ENCODE data around the gene EDN1. TPM values are rescaled to one million over a fixed set of nuclear protein-coding genes. Genes with fewer than 3 reads are reported as not detected.

Gene EDN1
- polyA plus RNA-seq, 1 donor (not counting 4 experiments of a cell fraction or from before 2014, with no cell fraction given), result 17.2 TPM

DNA sequence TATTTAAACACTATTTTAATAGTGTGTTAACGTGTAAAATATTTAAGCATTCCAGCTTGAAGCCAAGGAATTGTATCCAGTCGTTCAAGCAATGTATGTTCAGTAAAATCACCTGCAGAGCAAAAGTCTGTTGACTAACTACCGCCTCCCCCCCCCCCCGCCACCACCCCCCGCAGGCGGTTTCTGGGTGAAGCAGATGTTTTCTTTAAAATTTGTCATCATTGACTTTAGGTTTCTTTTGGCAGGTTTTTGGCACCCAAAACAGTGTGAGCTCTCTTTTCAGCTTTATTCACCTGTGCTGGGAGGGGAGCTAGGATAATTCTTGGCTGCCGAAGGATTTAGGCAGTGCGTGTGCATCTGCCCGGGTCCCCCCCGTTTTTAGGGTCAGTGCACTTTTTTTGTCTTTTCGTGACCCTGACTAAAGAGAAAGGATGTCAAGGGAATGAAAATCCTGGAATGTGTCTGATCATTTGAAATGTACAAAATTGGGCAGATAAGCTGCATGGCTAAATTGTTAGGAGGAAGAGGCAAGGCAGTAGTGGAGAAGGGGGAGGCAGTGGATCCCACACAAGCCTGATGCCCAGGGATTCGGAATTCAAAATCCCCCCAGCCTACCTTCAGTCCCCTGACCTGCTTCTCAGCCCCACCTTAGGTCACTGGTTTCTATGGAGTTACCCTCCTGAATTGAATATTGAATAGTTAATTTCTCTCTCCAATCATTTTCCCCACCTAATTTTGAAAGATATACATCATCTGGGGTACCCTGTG, 1.1 kb downstream of the EDN1 start:
- Histone ChIP-seq H3K27ac (ENCODE audit: control insufficient read depth, insufficient read depth, low read length) (peak overlapping the region; percentile 84), H3K9me1 (ENCODE audit: control insufficient read depth, extremely low read depth, insufficient read depth, low read length) (no peaks in the 10 kb centered on the region), H3K9me3 (ENCODE audit: control insufficient read depth, low read depth, low read length) (no peaks in the 10 kb centered on the region), H3K4me3 (ENCODE audit: control insufficient read depth in 2 of 3, extremely low read depth in 1 of 3, insufficient read depth in 2 of 3, low read depth in 1 of 3, low read length in 3 of 3) (peak overlapping the region; percentile 59 to 99 (median 97)), H3K9ac (ENCODE audit: control insufficient read depth, extremely low read depth, insufficient read depth, low read length) (peak overlapping the region; percentile 87), H3K4me2 (ENCODE audit: control insufficient read depth, extremely low read depth, insufficient read depth, low read depth, low read length) (peak overlapping the region; percentile 95), H4K20me1 (ENCODE audit: control insufficient read depth, extremely low read depth, insufficient read depth, low read length) (no peaks in the 10 kb centered on the region), H2AFZ (ENCODE audit: control insufficient read depth, low read length) (no peak overlapping the region), H3K36me3 (ENCODE audit: control insufficient read depth in 2 of 2, extremely low read depth in 1 of 2, insufficient read depth in 2 of 2, low read length in 2 of 2) (peaks cover 6 to 26% of the 10 kb centered on the region in 2 experiments), H3K79me2 (ENCODE audit: control insufficient read depth, insufficient read depth, low read length) (peaks cover 20% of the 10 kb centered on the region), H3K27me3 (ENCODE audit: control insufficient read depth, extremely low read depth, insufficient read depth, low read length) (no peaks in the 10 kb centered on the region), H3K4me1 (ENCODE audit: control insufficient read depth, extremely low read depth, insufficient read depth, low read length) (peaks cover 71% of the 10 kb centered on the region)
- no peak for FAIRE-seq
- dilution Hi-C loops (cut with MboI; ENCODE audit: extremely low pct_ligation_motif_present, low sequenced_read_pairs), result no loop called here
- DNase-seq (ENCODE audit: low read depth, low spot score), result no peak
- no peak for TF ChIP-seq EZH2 (IDR thresholded peaks at IDR 0.05; ENCODE audit: low read length)
- TF ChIP-seq, protein P1, sequence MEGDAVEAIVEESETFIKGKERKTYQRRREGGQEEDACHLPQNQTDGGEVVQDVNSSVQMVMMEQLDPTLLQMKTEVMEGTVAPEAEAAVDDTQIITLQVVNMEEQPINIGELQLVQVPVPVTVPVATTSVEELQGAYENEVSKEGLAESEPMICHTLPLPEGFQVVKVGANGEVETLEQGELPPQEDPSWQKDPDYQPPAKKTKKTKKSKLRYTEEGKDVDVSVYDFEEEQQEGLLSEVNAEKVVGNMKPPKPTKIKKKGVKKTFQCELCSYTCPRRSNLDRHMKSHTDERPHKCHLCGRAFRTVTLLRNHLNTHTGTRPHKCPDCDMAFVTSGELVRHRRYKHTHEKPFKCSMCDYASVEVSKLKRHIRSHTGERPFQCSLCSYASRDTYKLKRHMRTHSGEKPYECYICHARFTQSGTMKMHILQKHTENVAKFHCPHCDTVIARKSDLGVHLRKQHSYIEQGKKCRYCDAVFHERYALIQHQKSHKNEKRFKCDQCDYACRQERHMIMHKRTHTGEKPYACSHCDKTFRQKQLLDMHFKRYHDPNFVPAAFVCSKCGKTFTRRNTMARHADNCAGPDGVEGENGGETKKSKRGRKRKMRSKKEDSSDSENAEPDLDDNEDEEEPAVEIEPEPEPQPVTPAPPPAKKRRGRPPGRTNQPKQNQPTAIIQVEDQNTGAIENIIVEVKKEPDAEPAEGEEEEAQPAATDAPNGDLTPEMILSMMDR (optimal IDR thresholded peaks at IDR 0.05 in 1 of 3, IDR thresholded peaks at IDR 0.05 in 1 of 3, conservative IDR thresholded peaks at IDR 0.05 in 1 of 3; ENCODE audit: extremely low read depth in 1 of 3, insufficient read depth in 2 of 3, low read length in 3 of 3), result no peak

DNA sequence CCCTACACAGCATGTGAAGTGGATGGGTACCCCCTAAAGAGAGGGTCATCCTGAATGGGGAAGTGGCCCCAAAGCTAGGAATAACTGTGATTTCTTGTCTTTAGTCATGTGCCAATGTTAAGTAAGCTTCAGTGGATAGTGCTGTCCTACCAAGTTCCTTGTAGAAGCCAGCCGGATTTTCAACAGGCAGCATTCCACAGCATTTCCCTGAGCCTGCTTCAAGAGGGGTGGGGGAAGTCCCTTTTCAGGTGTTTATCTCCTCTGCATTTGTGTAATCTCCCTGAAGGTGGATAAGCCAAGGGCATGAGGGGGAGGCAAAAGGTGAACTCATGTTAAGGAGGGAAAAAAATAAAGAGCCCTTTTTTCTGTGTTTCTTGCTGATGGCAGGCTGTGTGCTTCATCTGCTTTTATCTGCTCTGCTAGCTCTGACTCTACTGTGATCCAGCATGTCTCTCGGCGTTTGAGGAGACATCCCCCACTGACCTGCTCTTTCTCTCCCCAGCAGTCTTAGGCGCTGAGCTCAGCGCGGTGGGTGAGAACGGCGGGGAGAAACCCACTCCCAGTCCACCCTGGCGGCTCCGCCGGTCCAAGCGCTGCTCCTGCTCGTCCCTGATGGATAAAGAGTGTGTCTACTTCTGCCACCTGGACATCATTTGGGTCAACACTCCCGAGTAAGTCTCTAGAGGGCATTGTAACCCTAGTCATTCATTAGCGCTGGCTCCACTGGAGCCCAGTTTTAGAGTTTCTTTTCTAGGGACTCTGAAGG, 1.9 kb downstream of the EDN1 start:
- FAIRE-seq (peak; percentile 51), DNase-seq (ENCODE audit: low read depth, low spot score) (no peak)
- H3K4me3 ChIP-seq (ENCODE audit: control insufficient read depth in 2 of 3, extremely low read depth in 1 of 3, insufficient read depth in 2 of 3, low read depth in 1 of 3, low read length in 3 of 3), result peak overlapping the region; percentile 59 to 99 (median 97)
- peak overlapping the region; percentile 14 for H2AFZ ChIP-seq (ENCODE audit: control insufficient read depth, low read length)
- dilution Hi-C loops (cut with MboI; ENCODE audit: extremely low pct_ligation_motif_present, low sequenced_read_pairs), result no loop called here
- peaks cover 20% of the 10 kb centered on the region for H3K79me2 ChIP-seq (ENCODE audit: control insufficient read depth, insufficient read depth, low read length)
- no peaks in the 10 kb centered on the region for H3K9me3 ChIP-seq (ENCODE audit: control insufficient read depth, low read depth, low read length)
- H3K4me1 ChIP-seq (ENCODE audit: control insufficient read depth, extremely low read depth, insufficient read depth, low read length), result peaks cover 72% of the 10 kb centered on the region
- peak overlapping the region; percentile 95 for H3K4me2 ChIP-seq (ENCODE audit: control insufficient read depth, extremely low read depth, insufficient read depth, low read depth, low read length)
- H3K36me3 ChIP-seq (ENCODE audit: control insufficient read depth in 2 of 2, extremely low read depth in 1 of 2, insufficient read depth in 2 of 2, low read length in 2 of 2), result peaks cover 6 to 26% of the 10 kb centered on the region in 2 experiments
- H4K20me1 ChIP-seq (ENCODE audit: control insufficient read depth, extremely low read depth, insufficient read depth, low read length), result no peaks in the 10 kb centered on the region
- no peaks in the 10 kb centered on the region for H3K27me3 ChIP-seq (ENCODE audit: control insufficient read depth, extremely low read depth, insufficient read depth, low read length)
- TF ChIP-seq, protein P1 (optimal IDR thresholded peaks at IDR 0.05 in 1 of 3, IDR thresholded peaks at IDR 0.05 in 1 of 3, conservative IDR thresholded peaks at IDR 0.05 in 1 of 3; ENCODE audit: extremely low read depth in 1 of 3, insufficient read depth in 2 of 3, low read length in 3 of 3), result peak; percentile 43 to 71 (median 45)
- TF ChIP-seq EZH2 (IDR thresholded peaks at IDR 0.05; ENCODE audit: low read length), result no peak
- H3K27ac ChIP-seq (ENCODE audit: control insufficient read depth, insufficient read depth, low read length), result peak overlapping the region; percentile 84
- no peaks in the 10 kb centered on the region for H3K9me1 ChIP-seq (ENCODE audit: control insufficient read depth, extremely low read depth, insufficient read depth, low read length)
- H3K9ac ChIP-seq (ENCODE audit: control insufficient read depth, extremely low read depth, insufficient read depth, low read length), result peak overlapping the region; percentile 87
